CD14-positive monocyte (primary cell): ENCODE measurements around the gene SHCBP1L. TPM values are rescaled to one million over a fixed set of nuclear protein-coding genes. Genes with fewer than 3 reads are reported as not detected.

Experiments used
- DNase-seq, 3 donors: peaks; one replicate each; pipeline ENCODE4 v3.0.0-alpha.2; 2011 to 2022
- H2AFZ ChIP-seq: 2 replicates; pipeline ENCODE4 v1.6.0; 2012; ENCODE audit warnings: mild to moderate bottlenecking, low read depth, low read length, inconsistent platforms; ENCODE audit not compliant: insufficient read depth, poor library complexity, severe bottlenecking
- H3K27ac ChIP-seq, 2 donors: 1 replicate in 1 of 2; 2 replicates in 1 of 2; pipeline ENCODE4 v1.5.1; 2012 to 2013; ENCODE audit warnings: low read length in 2 of 2, control low read depth in 1 of 2, inconsistent platforms in 1 of 2, low read depth in 1 of 2, mild to moderate bottlenecking in 1 of 2
- H3K27me3 ChIP-seq, 2 donors: one replicate each; pipeline versions ENCODE4 v1.6.0 to v1.6.1; 2011 to 2013; ENCODE audit warnings: low read length in 2 of 2; ENCODE audit not compliant: control insufficient read depth in 2 of 2, insufficient read depth in 2 of 2
- H3K36me3 ChIP-seq, 2 donors: replicated peaks in 1 of 2; 1 replicate in 1 of 2; 2 replicates in 1 of 2; pipeline versions ENCODE4 v1.5.1 to v1.6.1; 2012 to 2013; ENCODE audit warnings: low read length in 2 of 2, control low read depth in 1 of 2, inconsistent platforms in 1 of 2, mild to moderate bottlenecking in 1 of 2; ENCODE audit not compliant: insufficient read depth in 2 of 2, control insufficient read depth in 1 of 2
- H3K4me1 ChIP-seq, 2 donors: 1 replicate in 1 of 2; 2 replicates in 1 of 2; pipeline versions ENCODE4 v1.5.1 to v1.6.1; 2012 to 2013; ENCODE audit warnings: low read length in 2 of 2, control low read depth in 1 of 2, inconsistent platforms in 1 of 2, mild to moderate bottlenecking in 1 of 2, moderate library complexity in 1 of 2; ENCODE audit not compliant: insufficient read depth in 2 of 2, control insufficient read depth in 1 of 2
- H3K4me2 ChIP-seq: replicated peaks from 2 replicates; pipeline ENCODE3; 2012; ENCODE audit warnings: low read length, moderate library complexity, mild to moderate bottlenecking; ENCODE audit not compliant: poor library complexity, severe bottlenecking; ENCODE audit errors: extremely low read depth
- H3K4me3 ChIP-seq, 3 experiments: fragments of 200-600 bp in 1 of 3; sonication (generic) in 1 of 3; replicated peaks in 1 of 3; 1 replicate in 2 of 3; 2 replicates in 1 of 3; pipeline ENCODE4 v1.5.1; 2011 to 2013; ENCODE audit warnings: low read length in 3 of 3, mild to moderate bottlenecking in 3 of 3, control low read depth in 2 of 3, low read depth in 2 of 3, inconsistent platforms in 1 of 3, moderate library complexity in 1 of 3
- H3K79me2 ChIP-seq: 2 replicates; pipeline ENCODE4 v1.6.0; 2012; ENCODE audit warnings: mild to moderate bottlenecking, control low read depth, inconsistent platforms, low read length, moderate library complexity; ENCODE audit not compliant: insufficient read depth
- H3K9ac ChIP-seq: 2 replicates; pipeline ENCODE4 v1.6.0; 2017; ENCODE audit warnings: low read length, mild to moderate bottlenecking; ENCODE audit not compliant: insufficient read depth, poor library complexity, severe bottlenecking
- H3K9me3 ChIP-seq, 2 donors: replicated peaks in 1 of 2; 1 replicate in 1 of 2; 2 replicates in 1 of 2; pipeline versions ENCODE4 v1.5.1 to v1.6.1; 2012 to 2013; ENCODE audit warnings: low read length in 2 of 2, control low read depth in 1 of 2; ENCODE audit not compliant: control insufficient read depth in 1 of 2, insufficient read depth in 1 of 2
- H4K20me1 ChIP-seq: 2 replicates; pipeline ENCODE4 v1.6.0; 2012; ENCODE audit warnings: mild to moderate bottlenecking, low read length, control low read depth, moderate library complexity; ENCODE audit not compliant: insufficient read depth
- H3K27ac Mint-ChIP-seq, 7 donors: one replicate each; pipeline ENCODE4 v1.8.0; 2020; ENCODE audit warnings: mild to moderate bottlenecking in 7 of 7, mixed read lengths in 7 of 7, moderate library complexity in 6 of 7, inconsistent platforms in 2 of 7
- H3K27me3 Mint-ChIP-seq, 3 donors: one replicate each; pipeline ENCODE4 v1.8.0; 2021 to 2022; ENCODE audit warnings: low read depth in 3 of 3, mild to moderate bottlenecking in 3 of 3, mixed read lengths in 3 of 3, moderate library complexity in 3 of 3, inconsistent platforms in 1 of 3
- H3K36me3 Mint-ChIP-seq, 2 donors: one replicate each; pipeline ENCODE4 v1.8.0; 2020; ENCODE audit warnings: mixed read lengths in 2 of 2, inconsistent platforms in 1 of 2, mild to moderate bottlenecking in 1 of 2
- H3K4me1 Mint-ChIP-seq: one replicate; pipeline ENCODE4 v1.8.0; 2020; ENCODE audit warnings: mild to moderate bottlenecking, mixed read lengths
- H3K4me3 Mint-ChIP-seq, 2 donors: one replicate each; pipeline ENCODE4 v1.8.0; 2020; ENCODE audit warnings: mild to moderate bottlenecking in 2 of 2, mixed read lengths in 2 of 2, moderate library complexity in 1 of 2
- H3K9me3 Mint-ChIP-seq, 7 donors: one replicate each; pipeline ENCODE4 v1.8.0; 2020 to 2022; ENCODE audit warnings: mixed read lengths in 7 of 7, mild to moderate bottlenecking in 6 of 7, moderate library complexity in 6 of 7, inconsistent platforms in 2 of 7
- CTCF ChIP-seq: fragments of 200-600 bp; IDR thresholded peaks from one replicate; pipeline ENCODE4 v1.8.0; 2022; ENCODE audit warnings: antibody characterized with exemption, mild to moderate bottlenecking
- WGBS: methylation state at CpG from one replicate; pipeline ENCODE4 v1.1.5; 2013; ENCODE audit warnings: missing lambda C conversion rate; ENCODE audit not compliant: insufficient coverage; 5-methylcytosine and 5-hydroxymethylcytosine counted together
- intact Hi-C, 2 donors: fragments of 100-400 bp; cut with micrococcal nuclease; formaldehyde crosslinking; loops; one replicate each; pipeline versions ENCODE4 v1.15.0 to v1.15.1; 2023
- polyA plus RNA-seq, 3 donors: library from polyadenylated mRNA; depleted of rRNA in 1 of 3; unstranded in 2 of 3; stranded (reverse) in 1 of 3; fragments of 300-500 nt in 2 of 3; fragments of >200 nt in 1 of 3; fragmentation: Illumina TruSeq in 2 of 3; gene quantifications; 1 replicate in 2 of 3; 2 replicates in 1 of 3; pipeline ENCODE4 v1.2.3, GENCODE V29; 2012 to 2021

SHCBP1L gene
- polyA plus RNA-seq, 3 donors: not detected

- Histone ChIP-seq H3K36me3 (no peaks in the 10 kb centered on the region), H3K27ac (no peak overlapping the region), H3K79me2 (no peaks in the 10 kb centered on the region), H4K20me1 (no peaks in the 10 kb centered on the region), H2AFZ (no peak overlapping the region), H3K4me2 (no peak overlapping the region), H3K27me3 (no peaks in the 10 kb centered on the region), H3K4me3 (no peak overlapping the region), H3K9me3 (no peaks in the 10 kb centered on the region), H3K9ac (no peak overlapping the region), H3K4me1 (peaks cover 0 to 5% of the 10 kb centered on the region in 2 donors)
- intact Hi-C loops: loop anchor here in 1 of 2 donors (10.0 kb wide), 1 partner anchor 270 kb away; no protein-coding TSS in a partner anchor
- Mint-ChIP-seq H3K4me1 (peaks cover 6% of the 10 kb centered on the region), H3K9me3 (no peaks in the 10 kb centered on the region), H3K27me3 (peaks cover 2 to 7% (median 2%) of the 10 kb centered on the region in 3 donors), H3K4me3 (no peak overlapping the region), H3K27ac (no peak overlapping the region), H3K36me3 (no peaks in the 10 kb centered on the region)
- no peak for TF ChIP-seq CTCF
- DNase-seq: no peak
- no CpG with 5 or more reads among the region's 1 CpG for WGBS
Observed at GRCh38 chr1:182965096-182965495, 12.1 kb upstream of the SHCBP1L start.

GRCh38 chr1:182962554-182963115 is 9.7 kb upstream of the SHCBP1L start:
- H3K4me3 Mint-ChIP-seq: peak overlapping the region in 1 of 2 donors; percentile 69
- intact Hi-C loops: loop anchor here in 1 of 2 donors (10.0 kb wide), 1 partner anchor 272 kb away; no protein-coding TSS in a partner anchor

More at GRCh38 chr1:182962554-182963115, 9.7 kb upstream of the SHCBP1L start:
- Histone ChIP-seq H3K9me3 (peaks cover 0 to 6% of the 10 kb centered on the region in 2 donors), H3K4me2 (peak overlapping the region; percentile 41), H3K9ac (no peak overlapping the region), H2AFZ (no peak overlapping the region), H3K27me3 (no peaks in the 10 kb centered on the region), H4K20me1 (no peaks in the 10 kb centered on the region), H3K79me2 (no peaks in the 10 kb centered on the region), H3K4me1 (peaks cover 0 to 5% of the 10 kb centered on the region in 2 donors), H3K4me3 (no peak overlapping the region), H3K36me3 (no peaks in the 10 kb centered on the region), H3K27ac (no peak overlapping the region)
- Mint-ChIP-seq H3K27ac (peak overlapping the region in 1 of 7 donors; percentile 2), H3K27me3 (peaks cover 1 to 3% (median 3%) of the 10 kb centered on the region in 3 donors), H3K9me3 (peaks cover 0 to 7% (median 3%) of the 10 kb centered on the region in 7 donors), H3K4me1 (peaks cover 6% of the 10 kb centered on the region), H3K36me3 (no peaks in the 10 kb centered on the region)
- 0% methylated on average over 1 of the region's 6 CpGs for WGBS
- TF ChIP-seq CTCF: peak; percentile 73
- DNase-seq: peak; percentile 40 to 47 (median 45)
